G401.6 (cell line): ENCODE data around the gene ARHGEF38.

Source experiments
- FAIRE-seq: peaks from 2 replicates; lab custom pipeline; 2012; peaks lifted over from hg19 to GRCh38; lab: Jason Lieb, UNC

ARHGEF38 gene

GRCh38 chr4:105558277-105558676 is 5.9 kb downstream of the ARHGEF38 start:
- FAIRE-seq, result no peak

DNA sequence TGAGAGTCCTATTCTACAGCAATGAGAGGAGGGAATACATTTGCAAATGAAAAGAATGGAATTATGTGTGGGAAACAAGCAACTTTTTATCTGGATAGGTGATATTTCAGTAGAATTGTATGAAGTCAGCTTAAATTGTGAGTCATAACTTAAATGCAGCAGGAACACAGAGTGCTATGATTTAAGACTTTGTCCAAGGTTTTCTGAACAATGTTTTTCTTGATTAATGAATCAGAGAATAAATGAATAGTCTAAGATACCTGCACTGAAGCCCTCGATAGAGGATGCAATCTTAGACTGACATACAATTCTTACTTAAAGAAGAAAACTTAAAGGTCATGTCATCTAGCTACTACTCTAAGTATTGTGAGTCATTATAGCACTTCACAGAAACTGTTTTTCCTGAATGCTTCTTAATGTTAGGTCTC is 8.0 kb downstream of the ARHGEF38 start:
- FAIRE-seq, result no peak

DNA sequence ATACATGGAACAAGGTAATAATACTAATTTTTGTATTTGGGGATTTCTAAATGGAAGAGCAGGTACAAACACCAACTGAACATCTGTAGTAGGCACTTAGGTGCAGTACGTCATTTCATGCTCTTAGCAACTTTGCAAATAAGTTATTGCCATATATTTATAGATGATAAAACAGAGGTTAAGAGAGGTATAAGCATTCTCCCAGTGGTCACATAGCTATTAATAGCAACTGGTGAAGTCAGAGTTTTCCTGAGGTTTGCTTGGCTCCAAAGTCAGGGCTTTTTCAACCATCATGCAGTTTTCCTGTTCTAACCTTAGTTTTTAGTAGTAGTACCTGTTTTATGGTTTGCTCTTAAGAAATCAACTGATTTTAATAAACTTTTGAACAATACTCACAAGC is 10.9 kb downstream of the ARHGEF38 start:
- FAIRE-seq, result no peak

- no peak for FAIRE-seq
These were observed 16.2 kb downstream of the ARHGEF38 start for GRCh38 chr4:105568584-105568983.

- FAIRE-seq, result no peak
These were observed 16.8 kb downstream of the ARHGEF38 start for GRCh38 chr4:105569057-105569865.

- no peak for FAIRE-seq
These were observed 17.4 kb downstream of the ARHGEF38 start for GRCh38 chr4:105569866-105570236.

DNA sequence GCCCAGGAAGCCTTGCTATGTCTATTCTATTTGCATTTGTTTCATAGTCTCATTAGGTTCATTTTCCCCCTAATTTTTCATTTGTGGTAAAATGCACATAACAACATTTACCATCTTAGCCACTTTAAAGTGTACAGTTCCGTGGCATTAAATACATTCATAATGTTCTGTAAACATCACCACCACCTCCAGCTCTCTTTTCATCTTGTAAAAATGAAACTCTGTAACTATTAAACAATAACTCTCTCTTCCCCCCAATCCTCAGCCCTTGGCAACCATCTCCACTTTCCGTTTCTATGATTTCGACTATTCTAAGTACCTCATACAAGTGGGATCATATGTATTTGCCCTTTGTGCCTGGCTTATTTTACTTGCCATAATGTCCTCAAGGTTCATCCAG is 19.9 kb downstream of the ARHGEF38 start:
- FAIRE-seq, result no peak

DNA sequence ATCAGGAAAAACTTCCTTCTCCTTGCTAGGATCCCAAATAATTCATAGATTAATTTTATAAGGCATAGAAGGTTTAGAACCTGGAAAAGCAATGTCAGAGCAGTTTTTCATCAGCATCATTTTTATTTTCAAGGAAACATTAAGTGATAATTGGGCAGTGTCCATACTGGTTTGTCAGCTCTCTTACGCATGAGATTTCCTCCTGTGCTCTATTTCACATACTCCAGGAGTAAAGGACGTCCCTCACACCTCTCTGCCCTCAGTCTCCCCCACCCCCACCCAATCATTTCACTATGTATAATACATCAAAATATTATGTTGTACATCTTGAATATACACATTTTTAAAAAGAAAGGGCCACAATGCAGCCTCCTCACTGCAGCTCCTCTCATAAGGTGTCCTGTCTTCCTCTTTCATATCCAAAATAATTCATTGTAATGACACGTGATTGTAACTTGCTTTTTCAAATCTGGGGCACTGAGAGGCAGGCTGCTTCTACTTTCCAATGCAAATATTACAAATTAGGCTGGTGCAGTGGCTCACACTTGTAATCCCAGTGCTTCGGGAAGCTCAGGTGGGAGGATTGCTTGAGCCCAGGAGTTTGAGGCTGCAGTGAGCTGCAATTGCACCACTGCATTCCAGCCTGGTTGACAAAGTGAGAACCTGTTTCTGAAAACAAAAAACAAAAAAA is 34.4 kb downstream of the ARHGEF38 start:
- FAIRE-seq, result no peak

GRCh38 chr4:105587841-105588240 is 35.4 kb downstream of the ARHGEF38 start:
- FAIRE-seq, result no peak

- no peak for FAIRE-seq
These were observed 35.8 kb downstream of the ARHGEF38 start for GRCh38 chr4:105588252-105588651.

- no peak for FAIRE-seq
These were observed 39.2 kb downstream of the ARHGEF38 start for GRCh38 chr4:105591573-105591972.

- no peak for FAIRE-seq
These were observed 41.9 kb downstream of the ARHGEF38 start for GRCh38 chr4:105594099-105595010.

GRCh38 chr4:105596684-105597083 is 44.3 kb downstream of the ARHGEF38 start:
- FAIRE-seq, result no peak

- FAIRE-seq, result no peak
These were observed 45.6 kb downstream of the ARHGEF38 start for GRCh38 chr4:105598052-105598451.

- FAIRE-seq, result no peak
These were observed 46.4 kb downstream of the ARHGEF38 start for GRCh38 chr4:105598787-105599186.

GRCh38 chr4:105599482-105599881 is 47.1 kb downstream of the ARHGEF38 start:
- no peak for FAIRE-seq

- no peak for FAIRE-seq
These were observed 47.7 kb downstream of the ARHGEF38 start for GRCh38 chr4:105599932-105600655.

DNA sequence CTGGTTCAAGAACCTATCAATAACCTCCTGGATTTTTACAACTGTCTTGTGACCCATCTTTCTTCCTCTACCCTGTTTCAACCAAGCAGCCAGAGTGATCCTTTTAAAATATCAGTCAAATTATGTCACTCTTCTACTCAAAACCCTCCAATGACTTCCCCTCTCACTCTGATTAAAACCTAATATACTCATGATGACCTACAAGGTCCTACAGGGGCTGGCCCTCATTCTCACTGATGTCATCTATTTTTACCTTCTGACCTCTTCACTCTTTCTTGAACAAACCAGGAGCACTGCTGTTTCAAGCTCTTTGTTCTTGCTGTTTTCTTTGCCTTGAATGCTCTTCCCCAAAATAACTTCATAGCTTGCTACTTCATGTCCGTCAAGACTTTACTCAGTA is 48.5 kb downstream of the ARHGEF38 start:
- FAIRE-seq, result no peak

DNA sequence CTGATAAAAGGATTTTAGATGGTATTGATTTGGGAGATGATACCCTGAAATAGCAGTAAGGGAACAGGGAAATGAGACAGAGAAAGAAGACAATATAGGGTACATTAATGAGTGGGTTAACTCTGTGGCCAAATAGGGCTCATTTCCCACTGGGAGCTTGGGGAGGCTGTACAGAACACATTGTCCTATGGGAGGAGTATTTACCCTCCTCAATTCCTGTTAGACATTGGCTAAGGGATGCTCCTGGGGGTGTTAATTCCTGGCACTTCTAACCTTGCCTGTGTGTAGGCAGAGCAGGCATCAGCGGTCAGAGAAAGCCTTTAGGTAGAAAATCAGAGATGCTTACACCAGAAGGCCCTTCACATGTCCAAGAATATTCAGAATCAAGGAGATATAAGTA is 49.0 kb downstream of the ARHGEF38 start:
- no peak for FAIRE-seq

GRCh38 chr4:105603158-105603557 is 50.7 kb downstream of the ARHGEF38 start:
- no peak for FAIRE-seq

- no peak for FAIRE-seq
These were observed 53.1 kb downstream of the ARHGEF38 start for GRCh38 chr4:105605493-105605892.

DNA sequence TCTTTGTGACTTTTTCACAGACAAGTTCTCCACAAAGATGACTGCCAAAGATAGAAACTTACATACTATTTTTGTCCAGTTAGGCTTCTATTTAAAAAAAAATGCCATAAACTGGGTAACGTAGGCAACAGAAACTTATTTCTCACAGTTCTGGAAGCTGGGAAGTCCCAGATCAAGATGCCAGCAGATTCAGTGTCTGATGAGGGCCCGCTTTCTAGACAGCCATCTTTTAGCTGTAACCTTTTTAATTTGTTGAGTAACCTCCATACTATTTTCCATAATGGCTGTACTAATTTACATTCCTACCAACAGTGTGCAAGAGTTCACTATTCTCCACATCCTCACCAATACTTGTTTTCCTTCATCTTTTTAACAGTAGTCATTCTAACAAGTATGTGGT is 55.5 kb downstream of the ARHGEF38 start:
- no peak for FAIRE-seq
